HG03354 (cell line): Measurements from ENCODE around the gene KRTAP12-4.
"Not testable (repeated sequence)": the region's sequence is repeated elsewhere in the genome, so short reads cannot be mapped to it uniquely, and the experiment has no call there.

Experiments
- ATAC-seq: cut with Tn5 transposase; IDR thresholded peaks from one replicate; pipeline ENCODE4 v1.9.1; 2021; ENCODE audit warnings: mild to moderate bottlenecking; ENCODE audit not compliant: unreplicated experiment, poor library complexity, severe bottlenecking

The KRTAP12-4 gene

GRCh38 chr21:44689740-44690139 lies 35.3 kb upstream of the KRTAP12-4 start:
- not testable (repeated sequence) for ATAC-seq

GRCh38 chr21:44687671-44688070 lies 33.2 kb upstream of the KRTAP12-4 start:
- no peak for ATAC-seq

- no peak for ATAC-seq
These were observed 32.5 kb upstream of the KRTAP12-4 start for GRCh38 chr21:44686843-44687561.

- ATAC-seq = no peak
These were observed 31.7 kb upstream of the KRTAP12-4 start for GRCh38 chr21:44686000-44686781.

- ATAC-seq = not testable (repeated sequence)
These were observed 30.6 kb upstream of the KRTAP12-4 start for GRCh38 chr21:44685050-44685449.

- ATAC-seq = no peak
These were observed 30.0 kb upstream of the KRTAP12-4 start for GRCh38 chr21:44684483-44684882.

- no peak for ATAC-seq
These were observed 29.6 kb upstream of the KRTAP12-4 start for GRCh38 chr21:44684077-44684476.

GRCh38 chr21:44682580-44683151 lies 28.2 kb upstream of the KRTAP12-4 start:
- no peak for ATAC-seq

GRCh38 chr21:44681861-44682579 lies 27.6 kb upstream of the KRTAP12-4 start, which contains the start of gene KRTAP12-1:
Gene KRTAP12-1, minus strand, starts transcription at chr21:44682163. Its CDS starts 40 bp downstream, at chr21:44682123.
- ATAC-seq = no peak

GRCh38 chr21:44681152-44681551 lies 26.7 kb upstream of the KRTAP12-4 start:
- no peak for ATAC-seq

- ATAC-seq = no peak
These were observed 23.4 kb upstream of the KRTAP12-4 start for GRCh38 chr21:44677881-44678280.

GRCh38 chr21:44671911-44672310 lies 17.5 kb upstream of the KRTAP12-4 start:
- ATAC-seq = no peak

GRCh38 chr21:44670642-44671432 lies 16.4 kb upstream of the KRTAP12-4 start:
- no peak for ATAC-seq

- ATAC-seq = no peak
These were observed 13.2 kb upstream of the KRTAP12-4 start for GRCh38 chr21:44667612-44668011.

GRCh38 chr21:44666401-44667320 lies 12.2 kb upstream of the KRTAP12-4 start, which contains the start of gene KRTAP12-2:
Gene KRTAP12-2, minus strand, starts transcription at chr21:44666927. Its CDS starts 41 bp downstream, at chr21:44666886.
- ATAC-seq = no peak

- no peak for ATAC-seq
These were observed 10.2 kb upstream of the KRTAP12-4 start for GRCh38 chr21:44664691-44665090.

- ATAC-seq = not testable (repeated sequence)
These were observed 7.1 kb upstream of the KRTAP12-4 start for GRCh38 chr21:44661567-44661966.

- ATAC-seq = no peak
These were observed 4.6 kb upstream of the KRTAP12-4 start for GRCh38 chr21:44658913-44659595.
